HL-60 (cell line): Measurements from ENCODE around the gene COX7A2.

ENCODE experiments used
- DNase-seq, 2 experiments: peaks; one replicate each; pipeline ENCODE4 v3.0.0-alpha.2; 2010 to 2020; ENCODE audit warnings: low read depth in 1 of 2, low spot score in 1 of 2
- H3K27ac ChIP-seq: fragments of 250-450 bp; sonication (Bioruptor Pico); replicated peaks from 2 replicates; pipeline ENCODE4 v1.5.1; 2020; ENCODE audit warnings: mild to moderate bottlenecking, moderate library complexity
- H3K27me3 ChIP-seq: fragments of 250-450 bp; sonication (Bioruptor Pico); 2 replicates; pipeline ENCODE4 v1.5.1; 2021; ENCODE audit warnings: mild to moderate bottlenecking, moderate library complexity; ENCODE audit not compliant: insufficient read depth, poor library complexity, severe bottlenecking
- H3K4me3 ChIP-seq: replicated peaks from 2 replicates; pipeline ENCODE4 v1.5.1; 2011; ENCODE audit warnings: mild to moderate bottlenecking, control low read depth, low read length; ENCODE audit not compliant: insufficient read depth
- GABPA ChIP-seq: IDR thresholded peaks from 2 replicates; pipeline ENCODE4 v1.6.1; 2012; ENCODE audit warnings: low read depth
- POLR2AphosphoS5 ChIP-seq: IDR thresholded peaks from 2 replicates; pipeline ENCODE4 v1.6.1; 2012; ENCODE audit warnings: low read depth
- SPI1 ChIP-seq: IDR thresholded peaks from 2 replicates; pipeline ENCODE4 v1.6.1; 2012; ENCODE audit warnings: low read depth, mild to moderate bottlenecking, borderline replicate concordance
- TF ChIP-seq, protein P1 (sequence below): IDR thresholded peaks from 2 replicates; pipeline ENCODE4 v1.6.1; 2012; ENCODE audit warnings: low read depth; ENCODE audit not compliant: insufficient replicate concordance
- TF ChIP-seq, protein P2 (sequence below): IDR thresholded peaks from one replicate; pipeline ENCODE4 v1.5.1; 2011; ENCODE audit warnings: low read length, control low read depth, inconsistent platforms; ENCODE audit not compliant: insufficient read depth

Gene COX7A2

GRCh38 chr6:75234126-75234865 lies 9.3 kb downstream of the COX7A2 start:
- no peaks in the 10 kb centered on the region for H3K27me3 ChIP-seq
- TF ChIP-seq, protein P1, sequence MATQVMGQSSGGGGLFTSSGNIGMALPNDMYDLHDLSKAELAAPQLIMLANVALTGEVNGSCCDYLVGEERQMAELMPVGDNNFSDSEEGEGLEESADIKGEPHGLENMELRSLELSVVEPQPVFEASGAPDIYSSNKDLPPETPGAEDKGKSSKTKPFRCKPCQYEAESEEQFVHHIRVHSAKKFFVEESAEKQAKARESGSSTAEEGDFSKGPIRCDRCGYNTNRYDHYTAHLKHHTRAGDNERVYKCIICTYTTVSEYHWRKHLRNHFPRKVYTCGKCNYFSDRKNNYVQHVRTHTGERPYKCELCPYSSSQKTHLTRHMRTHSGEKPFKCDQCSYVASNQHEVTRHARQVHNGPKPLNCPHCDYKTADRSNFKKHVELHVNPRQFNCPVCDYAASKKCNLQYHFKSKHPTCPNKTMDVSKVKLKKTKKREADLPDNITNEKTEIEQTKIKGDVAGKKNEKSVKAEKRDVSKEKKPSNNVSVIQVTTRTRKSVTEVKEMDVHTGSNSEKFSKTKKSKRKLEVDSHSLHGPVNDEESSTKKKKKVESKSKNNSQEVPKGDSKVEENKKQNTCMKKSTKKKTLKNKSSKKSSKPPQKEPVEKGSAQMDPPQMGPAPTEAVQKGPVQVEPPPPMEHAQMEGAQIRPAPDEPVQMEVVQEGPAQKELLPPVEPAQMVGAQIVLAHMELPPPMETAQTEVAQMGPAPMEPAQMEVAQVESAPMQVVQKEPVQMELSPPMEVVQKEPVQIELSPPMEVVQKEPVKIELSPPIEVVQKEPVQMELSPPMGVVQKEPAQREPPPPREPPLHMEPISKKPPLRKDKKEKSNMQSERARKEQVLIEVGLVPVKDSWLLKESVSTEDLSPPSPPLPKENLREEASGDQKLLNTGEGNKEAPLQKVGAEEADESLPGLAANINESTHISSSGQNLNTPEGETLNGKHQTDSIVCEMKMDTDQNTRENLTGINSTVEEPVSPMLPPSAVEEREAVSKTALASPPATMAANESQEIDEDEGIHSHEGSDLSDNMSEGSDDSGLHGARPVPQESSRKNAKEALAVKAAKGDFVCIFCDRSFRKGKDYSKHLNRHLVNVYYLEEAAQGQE = no peak
- TF ChIP-seq SPI1 (no peak), GABPA (no peak), POLR2AphosphoS5 (no peak)
- TF ChIP-seq, protein P2, sequence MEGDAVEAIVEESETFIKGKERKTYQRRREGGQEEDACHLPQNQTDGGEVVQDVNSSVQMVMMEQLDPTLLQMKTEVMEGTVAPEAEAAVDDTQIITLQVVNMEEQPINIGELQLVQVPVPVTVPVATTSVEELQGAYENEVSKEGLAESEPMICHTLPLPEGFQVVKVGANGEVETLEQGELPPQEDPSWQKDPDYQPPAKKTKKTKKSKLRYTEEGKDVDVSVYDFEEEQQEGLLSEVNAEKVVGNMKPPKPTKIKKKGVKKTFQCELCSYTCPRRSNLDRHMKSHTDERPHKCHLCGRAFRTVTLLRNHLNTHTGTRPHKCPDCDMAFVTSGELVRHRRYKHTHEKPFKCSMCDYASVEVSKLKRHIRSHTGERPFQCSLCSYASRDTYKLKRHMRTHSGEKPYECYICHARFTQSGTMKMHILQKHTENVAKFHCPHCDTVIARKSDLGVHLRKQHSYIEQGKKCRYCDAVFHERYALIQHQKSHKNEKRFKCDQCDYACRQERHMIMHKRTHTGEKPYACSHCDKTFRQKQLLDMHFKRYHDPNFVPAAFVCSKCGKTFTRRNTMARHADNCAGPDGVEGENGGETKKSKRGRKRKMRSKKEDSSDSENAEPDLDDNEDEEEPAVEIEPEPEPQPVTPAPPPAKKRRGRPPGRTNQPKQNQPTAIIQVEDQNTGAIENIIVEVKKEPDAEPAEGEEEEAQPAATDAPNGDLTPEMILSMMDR = no peak
- no peak overlapping the region for H3K4me3 ChIP-seq
- DNase-seq = no peak
- H3K27ac ChIP-seq = no peak overlapping the region

GRCh38 chr6:75233092-75233615 lies 10.4 kb downstream of the COX7A2 start:
- TF ChIP-seq SPI1 = no peak
- TF ChIP-seq POLR2AphosphoS5 = no peak
- no peak for TF ChIP-seq GABPA
- TF ChIP-seq, protein P1 = no peak
- TF ChIP-seq, protein P2 = no peak
- Histone ChIP-seq H3K27ac (no peak overlapping the region), H3K27me3 (no peaks in the 10 kb centered on the region), H3K4me3 (no peak overlapping the region)
- no peak for DNase-seq

- TF ChIP-seq SPI1 = no peak
- no peak for TF ChIP-seq GABPA
- TF ChIP-seq POLR2AphosphoS5 = no peak
- TF ChIP-seq, protein P2 = peak; percentile 27
- TF ChIP-seq, protein P1 = no peak
- Histone ChIP-seq H3K4me3 (no peak overlapping the region), H3K27me3 (no peaks in the 10 kb centered on the region), H3K27ac (no peak overlapping the region)
- DNase-seq = no peak
Observed at GRCh38 chr6:75230484-75231325, 12.9 kb downstream of the COX7A2 start.
